Panc1 (cell line): Measurements from ENCODE around the gene OR10H1.
"Not testable (repeated sequence)": the region's sequence is repeated elsewhere in the genome, so short reads cannot be mapped to it uniquely, and the experiment has no call there.

Experiments
- POLR2AphosphoS5 ChIP-seq: IDR thresholded peaks from 2 replicates; pipeline ENCODE4 v1.6.1; 2012; ENCODE audit warnings: mild to moderate bottlenecking, low read depth, low read length, moderate library complexity
- SIN3A ChIP-seq: IDR thresholded peaks from 2 replicates; pipeline ENCODE4 v1.6.1; 2012; ENCODE audit warnings: low read depth, mild to moderate bottlenecking, low read length, moderate library complexity, borderline replicate concordance; ENCODE audit not compliant: insufficient read depth
- TCF7L2 ChIP-seq: IDR thresholded peaks from 2 replicates; pipeline ENCODE4 v1.6.1; 2011; ENCODE audit warnings: mild to moderate bottlenecking, low read depth, low read length, inconsistent platforms
- TF ChIP-seq, protein P1 (sequence below): fragments of 450-650 bp; IDR thresholded peaks from 2 replicates; pipeline ENCODE4 v1.5.1; 2017; ENCODE audit warnings: mild to moderate bottlenecking
- TF ChIP-seq, protein P2 (sequence below), 2 experiments: IDR thresholded peaks; 2 replicates each; pipeline ENCODE4 v1.6.1; 2011 to 2012; ENCODE audit warnings: low read depth in 2 of 2, control low read depth in 1 of 2, low read length in 1 of 2, mild to moderate bottlenecking in 1 of 2, moderate library complexity in 1 of 2; ENCODE audit not compliant: insufficient read depth in 1 of 2

DNA sequence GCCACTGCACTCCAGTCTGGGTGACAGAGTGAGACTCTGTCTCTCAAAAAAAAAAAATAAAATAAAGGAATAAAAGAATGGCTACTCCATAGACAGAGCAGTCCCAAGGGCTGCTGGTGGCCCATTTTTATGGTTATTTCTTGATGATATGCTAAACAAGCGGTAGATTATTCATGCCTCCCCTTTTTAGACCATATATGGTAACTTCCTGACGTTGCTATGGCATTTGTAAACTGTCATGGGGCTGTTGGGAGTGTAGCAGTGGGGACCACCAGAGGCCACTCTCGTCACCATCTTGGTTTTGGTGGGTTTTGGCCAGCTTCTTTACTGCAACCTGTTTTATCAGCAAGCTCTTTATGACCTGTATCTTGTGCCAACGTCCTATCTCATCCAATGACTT, 24.4 kb upstream of the OR10H1 start:
- TF ChIP-seq, protein P1, sequence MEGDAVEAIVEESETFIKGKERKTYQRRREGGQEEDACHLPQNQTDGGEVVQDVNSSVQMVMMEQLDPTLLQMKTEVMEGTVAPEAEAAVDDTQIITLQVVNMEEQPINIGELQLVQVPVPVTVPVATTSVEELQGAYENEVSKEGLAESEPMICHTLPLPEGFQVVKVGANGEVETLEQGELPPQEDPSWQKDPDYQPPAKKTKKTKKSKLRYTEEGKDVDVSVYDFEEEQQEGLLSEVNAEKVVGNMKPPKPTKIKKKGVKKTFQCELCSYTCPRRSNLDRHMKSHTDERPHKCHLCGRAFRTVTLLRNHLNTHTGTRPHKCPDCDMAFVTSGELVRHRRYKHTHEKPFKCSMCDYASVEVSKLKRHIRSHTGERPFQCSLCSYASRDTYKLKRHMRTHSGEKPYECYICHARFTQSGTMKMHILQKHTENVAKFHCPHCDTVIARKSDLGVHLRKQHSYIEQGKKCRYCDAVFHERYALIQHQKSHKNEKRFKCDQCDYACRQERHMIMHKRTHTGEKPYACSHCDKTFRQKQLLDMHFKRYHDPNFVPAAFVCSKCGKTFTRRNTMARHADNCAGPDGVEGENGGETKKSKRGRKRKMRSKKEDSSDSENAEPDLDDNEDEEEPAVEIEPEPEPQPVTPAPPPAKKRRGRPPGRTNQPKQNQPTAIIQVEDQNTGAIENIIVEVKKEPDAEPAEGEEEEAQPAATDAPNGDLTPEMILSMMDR, result not testable (repeated sequence)
- not testable (repeated sequence) for TF ChIP-seq TCF7L2, POLR2AphosphoS5, SIN3A
- TF ChIP-seq, protein P2, sequence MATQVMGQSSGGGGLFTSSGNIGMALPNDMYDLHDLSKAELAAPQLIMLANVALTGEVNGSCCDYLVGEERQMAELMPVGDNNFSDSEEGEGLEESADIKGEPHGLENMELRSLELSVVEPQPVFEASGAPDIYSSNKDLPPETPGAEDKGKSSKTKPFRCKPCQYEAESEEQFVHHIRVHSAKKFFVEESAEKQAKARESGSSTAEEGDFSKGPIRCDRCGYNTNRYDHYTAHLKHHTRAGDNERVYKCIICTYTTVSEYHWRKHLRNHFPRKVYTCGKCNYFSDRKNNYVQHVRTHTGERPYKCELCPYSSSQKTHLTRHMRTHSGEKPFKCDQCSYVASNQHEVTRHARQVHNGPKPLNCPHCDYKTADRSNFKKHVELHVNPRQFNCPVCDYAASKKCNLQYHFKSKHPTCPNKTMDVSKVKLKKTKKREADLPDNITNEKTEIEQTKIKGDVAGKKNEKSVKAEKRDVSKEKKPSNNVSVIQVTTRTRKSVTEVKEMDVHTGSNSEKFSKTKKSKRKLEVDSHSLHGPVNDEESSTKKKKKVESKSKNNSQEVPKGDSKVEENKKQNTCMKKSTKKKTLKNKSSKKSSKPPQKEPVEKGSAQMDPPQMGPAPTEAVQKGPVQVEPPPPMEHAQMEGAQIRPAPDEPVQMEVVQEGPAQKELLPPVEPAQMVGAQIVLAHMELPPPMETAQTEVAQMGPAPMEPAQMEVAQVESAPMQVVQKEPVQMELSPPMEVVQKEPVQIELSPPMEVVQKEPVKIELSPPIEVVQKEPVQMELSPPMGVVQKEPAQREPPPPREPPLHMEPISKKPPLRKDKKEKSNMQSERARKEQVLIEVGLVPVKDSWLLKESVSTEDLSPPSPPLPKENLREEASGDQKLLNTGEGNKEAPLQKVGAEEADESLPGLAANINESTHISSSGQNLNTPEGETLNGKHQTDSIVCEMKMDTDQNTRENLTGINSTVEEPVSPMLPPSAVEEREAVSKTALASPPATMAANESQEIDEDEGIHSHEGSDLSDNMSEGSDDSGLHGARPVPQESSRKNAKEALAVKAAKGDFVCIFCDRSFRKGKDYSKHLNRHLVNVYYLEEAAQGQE (IDR thresholded peaks at IDR 0.05; ENCODE audit: insufficient read depth in 1 of 2, low read depth in 2 of 2, low read length in 1 of 2), result not testable (repeated sequence)
